Hepatocyte (in vitro differentiated cells): ENCODE results near the gene LZIC.

Source experiments
- EZH2 ChIP-seq: fragments of 200-600 bp; sonication (generic); IDR thresholded peaks from 2 replicates; pipeline ENCODE4 v1.6.1; 2016; ENCODE audit warnings: antibody characterized with exemption, mild to moderate bottlenecking, borderline replicate concordance
- TF ChIP-seq, protein P1 (sequence below): fragments of 200-600 bp; sonication (generic); IDR thresholded peaks from 2 replicates; pipeline ENCODE4 v1.5.1; 2016; ENCODE audit warnings: antibody characterized with exemption, mild to moderate bottlenecking; ENCODE audit not compliant: poor library complexity

- TF ChIP-seq, protein P1, sequence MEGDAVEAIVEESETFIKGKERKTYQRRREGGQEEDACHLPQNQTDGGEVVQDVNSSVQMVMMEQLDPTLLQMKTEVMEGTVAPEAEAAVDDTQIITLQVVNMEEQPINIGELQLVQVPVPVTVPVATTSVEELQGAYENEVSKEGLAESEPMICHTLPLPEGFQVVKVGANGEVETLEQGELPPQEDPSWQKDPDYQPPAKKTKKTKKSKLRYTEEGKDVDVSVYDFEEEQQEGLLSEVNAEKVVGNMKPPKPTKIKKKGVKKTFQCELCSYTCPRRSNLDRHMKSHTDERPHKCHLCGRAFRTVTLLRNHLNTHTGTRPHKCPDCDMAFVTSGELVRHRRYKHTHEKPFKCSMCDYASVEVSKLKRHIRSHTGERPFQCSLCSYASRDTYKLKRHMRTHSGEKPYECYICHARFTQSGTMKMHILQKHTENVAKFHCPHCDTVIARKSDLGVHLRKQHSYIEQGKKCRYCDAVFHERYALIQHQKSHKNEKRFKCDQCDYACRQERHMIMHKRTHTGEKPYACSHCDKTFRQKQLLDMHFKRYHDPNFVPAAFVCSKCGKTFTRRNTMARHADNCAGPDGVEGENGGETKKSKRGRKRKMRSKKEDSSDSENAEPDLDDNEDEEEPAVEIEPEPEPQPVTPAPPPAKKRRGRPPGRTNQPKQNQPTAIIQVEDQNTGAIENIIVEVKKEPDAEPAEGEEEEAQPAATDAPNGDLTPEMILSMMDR: no peak
- no peak for TF ChIP-seq EZH2
These were observed 49.7 kb upstream of the LZIC start for GRCh38 chr1:9992910-9993309.
